GM19351 (cell line): ENCODE results near the gene ARFIP1.
"Not testable (repeated sequence)": the region's sequence is repeated elsewhere in the genome, so short reads cannot be mapped to it uniquely, and the experiment has no call there.

ENCODE experiments used
- ATAC-seq: cut with Tn5 transposase; IDR thresholded peaks from one replicate; pipeline ENCODE4 v1.9.1; 2021; ENCODE audit warnings: mild to moderate bottlenecking, moderate library complexity; ENCODE audit not compliant: unreplicated experiment

ARFIP1 gene, protein sequence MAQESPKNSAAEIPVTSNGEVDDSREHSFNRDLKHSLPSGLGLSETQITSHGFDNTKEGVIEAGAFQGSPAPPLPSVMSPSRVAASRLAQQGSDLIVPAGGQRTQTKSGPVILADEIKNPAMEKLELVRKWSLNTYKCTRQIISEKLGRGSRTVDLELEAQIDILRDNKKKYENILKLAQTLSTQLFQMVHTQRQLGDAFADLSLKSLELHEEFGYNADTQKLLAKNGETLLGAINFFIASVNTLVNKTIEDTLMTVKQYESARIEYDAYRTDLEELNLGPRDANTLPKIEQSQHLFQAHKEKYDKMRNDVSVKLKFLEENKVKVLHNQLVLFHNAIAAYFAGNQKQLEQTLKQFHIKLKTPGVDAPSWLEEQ

GRCh38 chr4:152779513-152780266 lies at the start of gene ARFIP1, which contains the start of gene TIGD4:
Gene ARFIP1 (plus strand): TSS chr4:152779954. CDS start chr4:152829634, 49,680 bp downstream.
Gene TIGD4 (minus strand): TSS chr4:152779730. CDS start chr4:152771004, 8,726 bp downstream.
- peak; percentile 89 for ATAC-seq

GRCh38 chr4:152731997-152732396 lies 47.8 kb upstream of the ARFIP1 start:
- no peak for ATAC-seq

- ATAC-seq, result no peak
These were observed 45.6 kb upstream of the ARFIP1 start for GRCh38 chr4:152734015-152734698.

DNA sequence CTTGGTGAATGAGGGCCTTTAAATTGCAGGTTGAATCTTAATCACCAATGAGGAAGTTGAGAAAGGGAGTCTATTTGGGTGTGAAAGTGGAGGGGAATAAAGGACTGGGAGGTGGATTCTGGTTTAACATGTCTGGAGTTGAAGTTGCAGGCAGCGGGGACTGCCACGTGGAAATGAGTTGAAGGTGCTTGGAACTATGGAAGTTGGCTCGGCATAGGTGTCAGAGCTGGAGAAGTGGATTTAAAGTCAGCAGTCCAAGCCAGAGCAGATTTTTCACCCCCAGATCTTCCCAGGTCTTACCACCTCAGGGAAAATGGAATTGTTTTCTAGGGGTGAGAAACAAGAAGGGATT lies 45.1 kb upstream of the ARFIP1 start:
- ATAC-seq, result no peak

DNA sequence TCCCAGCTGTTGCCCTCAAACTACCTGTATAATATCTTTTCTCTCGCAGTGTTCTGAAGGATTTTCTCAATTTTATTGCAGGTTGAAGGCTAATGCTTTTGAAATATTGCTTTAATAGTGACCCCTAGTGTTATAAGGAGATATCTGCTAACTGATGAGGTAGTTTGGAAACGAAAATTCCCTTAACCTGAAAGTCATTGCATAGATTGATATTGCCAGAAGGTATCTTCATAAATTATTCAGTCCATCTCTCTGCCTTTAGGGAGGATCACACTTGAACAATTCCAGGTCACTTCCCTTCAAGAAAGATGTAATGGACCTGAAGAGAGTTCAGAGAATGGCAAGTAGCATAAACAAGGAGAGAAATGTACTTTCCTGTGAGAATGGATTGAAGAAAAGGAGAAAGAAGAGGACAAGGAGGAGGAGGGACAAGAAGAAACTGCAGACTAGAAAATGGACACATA lies 44.3 kb upstream of the ARFIP1 start:
- peak; percentile 63 for ATAC-seq

DNA sequence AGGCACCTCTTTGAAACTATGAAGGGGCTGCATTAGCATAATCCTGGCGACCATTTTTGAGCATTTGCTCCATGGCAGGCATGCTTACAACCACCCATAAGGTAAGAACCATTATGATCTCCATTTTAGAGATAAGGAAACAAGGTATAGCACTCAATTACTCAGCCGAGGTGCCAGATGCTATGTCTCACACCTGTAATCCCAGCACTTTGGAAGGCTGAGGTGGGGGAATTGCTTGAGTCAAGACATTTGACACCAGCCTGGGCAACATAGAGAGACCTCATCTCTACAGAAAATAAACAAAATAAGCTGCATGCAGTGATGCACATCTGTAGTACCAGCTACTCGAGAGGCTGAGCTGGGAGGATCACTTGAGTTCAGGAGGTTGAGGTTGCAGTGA lies 43.8 kb upstream of the ARFIP1 start:
- ATAC-seq, result no peak

- ATAC-seq, result no peak
These were observed 40.9 kb upstream of the ARFIP1 start for GRCh38 chr4:152738827-152739226.

DNA sequence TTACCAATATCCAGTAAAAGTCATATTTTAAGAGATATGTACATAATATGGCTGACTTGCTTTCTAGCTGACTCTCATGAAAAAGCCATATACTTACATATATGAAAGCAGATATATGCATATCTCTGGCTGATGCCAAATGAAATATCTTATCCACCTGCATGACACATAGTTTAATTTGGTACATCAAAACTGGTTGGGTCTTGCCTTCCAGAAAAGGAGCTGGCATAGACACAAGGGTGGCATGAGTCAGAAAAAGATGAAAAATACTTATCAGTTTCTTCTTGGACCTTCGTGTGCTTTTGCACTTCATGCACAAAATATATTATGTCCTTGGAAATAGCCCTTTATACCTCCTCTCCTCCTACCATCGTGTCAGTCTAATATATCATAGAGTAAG lies 32.3 kb upstream of the ARFIP1 start:
- no peak for ATAC-seq

- ATAC-seq, result no peak
These were observed 31.1 kb upstream of the ARFIP1 start for GRCh38 chr4:152748619-152749018.

- ATAC-seq, result no peak
These were observed 16.0 kb upstream of the ARFIP1 start for GRCh38 chr4:152763796-152764195.

- ATAC-seq, result not testable (repeated sequence)
These were observed 14.6 kb upstream of the ARFIP1 start for GRCh38 chr4:152765069-152765737.

- ATAC-seq, result peak; percentile 95
These were observed 7.8 kb upstream of the ARFIP1 start for GRCh38 chr4:152771741-152772533.

- ATAC-seq, result no peak
These were observed 6.4 kb upstream of the ARFIP1 start for GRCh38 chr4:152773339-152773738.

DNA sequence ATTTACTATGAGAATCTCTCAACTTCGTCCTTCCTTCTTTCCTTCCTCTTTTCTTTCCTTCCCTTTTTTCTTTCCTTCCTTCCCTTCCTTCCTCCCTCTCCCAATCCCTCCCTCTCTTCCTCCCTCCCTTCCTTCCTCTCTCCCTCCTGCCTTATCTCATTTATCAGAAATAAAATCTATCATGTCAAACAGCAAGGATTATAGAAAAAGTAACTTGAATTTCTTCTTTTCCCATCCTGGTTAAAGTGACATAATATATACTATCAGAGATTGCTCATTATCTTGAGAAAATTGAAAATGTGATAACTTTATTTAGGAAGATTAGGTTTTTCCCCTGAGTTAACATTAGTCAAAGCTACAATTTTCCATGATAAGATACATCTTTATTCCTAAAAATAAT lies 5.8 kb upstream of the ARFIP1 start:
- no peak for ATAC-seq

GRCh38 chr4:152776352-152776751 lies 3.4 kb upstream of the ARFIP1 start:
- ATAC-seq, result no peak

GRCh38 chr4:152777488-152777887 lies 2.3 kb upstream of the ARFIP1 start:
- no peak for ATAC-seq

DNA sequence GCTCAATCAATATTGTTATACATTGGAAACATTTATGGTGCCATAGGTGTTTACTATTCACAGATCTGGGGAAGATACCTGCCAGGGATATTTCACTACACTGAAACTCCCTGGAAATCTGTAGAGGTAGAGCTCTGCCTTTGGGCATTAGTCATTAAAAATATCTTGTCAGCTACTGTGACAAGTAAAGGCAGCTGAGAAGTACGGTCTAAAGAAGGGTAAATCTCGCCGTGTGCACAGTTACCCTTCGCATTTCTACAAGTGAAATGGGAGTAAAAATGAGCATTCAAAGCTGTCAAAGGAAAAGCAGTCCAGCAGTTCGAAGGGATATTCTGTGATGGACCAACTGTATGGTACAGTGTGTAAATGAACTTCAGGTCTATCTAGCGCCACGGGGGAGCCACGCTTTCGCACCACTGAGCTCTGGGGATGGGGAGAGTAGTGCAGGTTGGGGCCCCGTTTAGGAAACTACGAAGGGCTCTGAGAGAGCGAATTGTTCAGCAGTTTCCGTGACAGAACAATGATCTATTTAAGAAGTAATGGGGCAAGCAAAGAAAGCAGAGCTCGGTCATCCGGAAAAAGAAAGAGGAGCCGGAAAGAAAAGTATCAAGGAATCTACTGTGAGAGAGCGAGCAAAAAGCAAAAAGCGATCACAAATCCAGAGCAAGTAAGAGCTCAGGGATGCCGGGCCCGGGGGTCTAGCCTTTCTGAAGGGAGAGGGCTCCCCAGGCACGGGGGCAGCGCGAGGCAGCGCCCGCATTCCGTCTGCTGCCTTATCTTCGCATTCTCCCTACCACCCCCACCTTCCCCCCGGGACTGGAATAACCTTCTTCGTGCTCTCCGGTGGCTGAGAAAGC lies 870 bp upstream of the ARFIP1 start:
- peak; percentile 30 for ATAC-seq

- ATAC-seq, result peak; percentile 25
These were observed 569 bp downstream of the ARFIP1 start for GRCh38 chr4:152780267-152780778.
